Caco-2 (cell line): ENCODE data around the gene SLC44A1. TPM values are rescaled to one million over a fixed set of nuclear protein-coding genes. Genes with fewer than 3 reads are reported as not detected.

Source experiments
- BruUV-seq: library from RNA; stranded (reverse); fragments of 400-500 nt; replicated peaks from 2 replicates; lab custom pipeline; 2021; lab: Mats Ljungman, UMichigan
- CTCF ChIA-PET: fragments of 300-600 bp; sonication (Branson Sonifier 250); formaldehyde crosslinking; loops from one replicate; lab custom pipeline; 2022; ENCODE audit warnings: antibody characterized with exemption; lab: Charles Lee
- POLR2A ChIA-PET: fragments of 300-600 bp; sonication (Branson Sonifier 250); formaldehyde crosslinking; loops from one replicate; lab custom pipeline; 2022; ENCODE audit warnings: antibody characterized with exemption; lab: Charles Lee
- DNase-seq, 2 experiments: peaks; one replicate each; pipeline versions ENCODE4 v3.0.0 to v3.0.0-alpha.2; 2020 to 2022
- H3K27me3 ChIP-seq: replicated peaks from 2 replicates; pipeline ENCODE4 v1.6.0; 2011; ENCODE audit warnings: low read length; ENCODE audit not compliant: control insufficient read depth, insufficient read depth
- H3K36me3 ChIP-seq: 2 replicates; pipeline ENCODE4 v1.5.1; 2011; ENCODE audit warnings: low read length; ENCODE audit not compliant: control insufficient read depth, insufficient read depth
- H3K4me1 ChIP-seq: fragments of 250-450 bp; sonication (Bioruptor Pico); 2 replicates; pipeline ENCODE4 v1.5.1; 2020; ENCODE audit warnings: mild to moderate bottlenecking
- H3K4me3 ChIP-seq: 2 replicates; pipeline ENCODE4 v1.5.1; 2011; ENCODE audit warnings: low read depth, mild to moderate bottlenecking, control low read depth, low read length
- H3K9me3 ChIP-seq: fragments of 250-450 bp; sonication (Bioruptor Pico); 2 replicates; pipeline ENCODE4 v1.5.1; 2020; ENCODE audit warnings: mild to moderate bottlenecking, moderate library complexity
- H3K27ac Mint-ChIP-seq: one replicate; pipeline ENCODE4 v1.8.0; 2022; ENCODE audit warnings: mixed read lengths; ENCODE audit not compliant: unreplicated experiment
- H3K27me3 Mint-ChIP-seq: one replicate; pipeline ENCODE4 v1.8.0; 2022; ENCODE audit warnings: mixed read lengths; ENCODE audit not compliant: insufficient read depth, unreplicated experiment
- H3K36me3 Mint-ChIP-seq: one replicate; pipeline ENCODE4 v1.8.0; 2022; ENCODE audit warnings: mild to moderate bottlenecking, mixed read lengths; ENCODE audit not compliant: insufficient read depth, unreplicated experiment
- H3K4me1 Mint-ChIP-seq: one replicate; pipeline ENCODE4 v1.8.0; 2022; ENCODE audit warnings: low read depth, mixed read lengths; ENCODE audit not compliant: unreplicated experiment
- H3K4me3 Mint-ChIP-seq: one replicate; pipeline ENCODE4 v1.8.0; 2022; ENCODE audit warnings: mild to moderate bottlenecking, moderate library complexity, mixed read lengths; ENCODE audit not compliant: unreplicated experiment
- H3K9me3 Mint-ChIP-seq: one replicate; pipeline ENCODE4 v1.8.0; 2022; ENCODE audit warnings: mixed read lengths; ENCODE audit not compliant: unreplicated experiment
- CTCF ChIP-seq, 2 experiments: fragments of 200-600 bp in 1 of 2; IDR thresholded peaks; 1 replicate in 1 of 2; 2 replicates in 1 of 2; pipeline versions ENCODE4 v1.5.1 to v1.8.0; 2011 to 2022; ENCODE audit warnings: antibody characterized with exemption in 1 of 2, control low read depth in 1 of 2, inconsistent platforms in 1 of 2, low read depth in 1 of 2, low read length in 1 of 2, mild to moderate bottlenecking in 1 of 2, moderate library complexity in 1 of 2; ENCODE audit not compliant: insufficient read depth in 1 of 2, severe bottlenecking in 1 of 2, unreplicated experiment in 1 of 2
- intact Hi-C: fragments of 100-400 bp; cut with micrococcal nuclease; formaldehyde crosslinking; loops from one replicate; pipeline ENCODE4 v1.10.0; 2022; ENCODE audit not compliant: unreplicated experiment
- total RNA-seq: library from RNA; stranded (reverse); gene quantifications from 2 replicates; pipeline ENCODE4 v1.2.3, GENCODE V29; 2022

Gene SLC44A1
- total RNA-seq, 1 experiment from 2014 or later, result 45.8 TPM

- no peak for DNase-seq
- peaks cover 7% of the 10 kb centered on the region for H3K4me1 Mint-ChIP-seq
- POLR2A ChIA-PET, result no interaction called here
- no peaks in the 10 kb centered on the region for H3K9me3 Mint-ChIP-seq
- Histone ChIP-seq H3K36me3 (no peaks in the 10 kb centered on the region), H3K27me3 (no peaks in the 10 kb centered on the region), H3K4me1 (peaks cover 9% of the 10 kb centered on the region), H3K9me3 (no peaks in the 10 kb centered on the region), H3K4me3 (no peak overlapping the region)
- intact Hi-C loops, result no loop called here
- CTCF ChIA-PET, result no interaction called here
- no peak overlapping the region for H3K27ac Mint-ChIP-seq
- no peaks in the 10 kb centered on the region for H3K27me3 Mint-ChIP-seq
- H3K4me3 Mint-ChIP-seq, result no peak overlapping the region
- TF ChIP-seq CTCF (IDR thresholded peaks at IDR 0.05; ENCODE audit: insufficient read depth in 1 of 2, low read depth in 1 of 2, low read length in 1 of 2, severe bottlenecking in 1 of 2, unreplicated experiment in 1 of 2), result no peak
- BruUV-seq, result no TSS peak
- no peaks in the 10 kb centered on the region for H3K36me3 Mint-ChIP-seq
Measured at GRCh38 chr9:105238302-105238701, 6.1 kb upstream of the SLC44A1 start.

GRCh38 chr9:105241356-105242043 is 3.0 kb upstream of the SLC44A1 start:
- no peaks in the 10 kb centered on the region for H3K27me3 Mint-ChIP-seq
- H3K27ac Mint-ChIP-seq, result no peak overlapping the region
- intact Hi-C loops, result loop anchor here (10.0 kb wide), 2 partner anchors 177 to 377 kb away; no protein-coding TSS in a partner anchor
- no peak overlapping the region for H3K4me3 ChIP-seq
- CTCF ChIA-PET, result no interaction called here
- TF ChIP-seq CTCF (IDR thresholded peaks at IDR 0.05; ENCODE audit: insufficient read depth in 1 of 2, low read depth in 1 of 2, low read length in 1 of 2, severe bottlenecking in 1 of 2, unreplicated experiment in 1 of 2), result no peak
- no peaks in the 10 kb centered on the region for H3K9me3 Mint-ChIP-seq
- POLR2A ChIA-PET, result no interaction called here
- H3K27me3 ChIP-seq, result no peaks in the 10 kb centered on the region
- H3K4me3 Mint-ChIP-seq, result no peak overlapping the region
- BruUV-seq, result no TSS peak
- peaks cover 17% of the 10 kb centered on the region for H3K4me1 ChIP-seq
- no peaks in the 10 kb centered on the region for H3K9me3 ChIP-seq
- DNase-seq, result no peak
- H3K36me3 ChIP-seq, result no peaks in the 10 kb centered on the region
- peaks cover 15% of the 10 kb centered on the region for H3K36me3 Mint-ChIP-seq
- peaks cover 14% of the 10 kb centered on the region for H3K4me1 Mint-ChIP-seq

GRCh38 chr9:105242062-105242461 is 2.4 kb upstream of the SLC44A1 start:
- no peak overlapping the region for H3K27ac Mint-ChIP-seq
- H3K4me1 Mint-ChIP-seq, result peaks cover 16% of the 10 kb centered on the region
- H3K27me3 Mint-ChIP-seq, result no peaks in the 10 kb centered on the region
- BruUV-seq, result no TSS peak
- intact Hi-C loops, result loop anchor here (10.0 kb wide), 2 partner anchors 177 to 377 kb away; no protein-coding TSS in a partner anchor
- POLR2A ChIA-PET, result no interaction called here
- DNase-seq, result no peak
- CTCF ChIA-PET, result no interaction called here
- H3K9me3 Mint-ChIP-seq, result no peaks in the 10 kb centered on the region
- no peaks in the 10 kb centered on the region for H3K27me3 ChIP-seq
- no peaks in the 10 kb centered on the region for H3K36me3 ChIP-seq
- no peak overlapping the region for H3K4me3 Mint-ChIP-seq
- no peak for TF ChIP-seq CTCF (IDR thresholded peaks at IDR 0.05; ENCODE audit: insufficient read depth in 1 of 2, low read depth in 1 of 2, low read length in 1 of 2, severe bottlenecking in 1 of 2, unreplicated experiment in 1 of 2)
- peaks cover 15% of the 10 kb centered on the region for H3K36me3 Mint-ChIP-seq
- peaks cover 16% of the 10 kb centered on the region for H3K4me1 ChIP-seq
- H3K4me3 ChIP-seq, result no peak overlapping the region
- no peaks in the 10 kb centered on the region for H3K9me3 ChIP-seq
